ENCODE measurements around the gene SYT9.

DNA sequence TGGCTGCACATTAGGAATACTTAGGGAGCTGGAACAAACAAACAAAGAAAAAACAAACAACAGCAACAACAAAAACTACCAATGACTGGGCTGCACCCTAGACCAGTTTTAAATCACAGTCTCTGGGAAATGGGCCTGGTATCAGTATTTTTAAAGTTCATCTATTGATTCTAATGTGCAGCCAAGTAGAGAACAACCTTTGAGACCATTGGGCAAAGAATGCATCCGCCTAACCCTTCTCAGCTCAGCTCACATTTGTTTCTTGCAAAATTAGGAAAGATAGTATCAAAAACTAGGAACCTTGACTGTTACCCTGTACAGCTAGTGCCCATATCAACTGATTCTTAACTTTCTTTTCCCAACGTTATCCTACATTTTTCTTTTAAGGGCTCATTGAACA is 5.2 kb downstream of the SYT9 start:
- TF ChIP-seq, protein P1, sequence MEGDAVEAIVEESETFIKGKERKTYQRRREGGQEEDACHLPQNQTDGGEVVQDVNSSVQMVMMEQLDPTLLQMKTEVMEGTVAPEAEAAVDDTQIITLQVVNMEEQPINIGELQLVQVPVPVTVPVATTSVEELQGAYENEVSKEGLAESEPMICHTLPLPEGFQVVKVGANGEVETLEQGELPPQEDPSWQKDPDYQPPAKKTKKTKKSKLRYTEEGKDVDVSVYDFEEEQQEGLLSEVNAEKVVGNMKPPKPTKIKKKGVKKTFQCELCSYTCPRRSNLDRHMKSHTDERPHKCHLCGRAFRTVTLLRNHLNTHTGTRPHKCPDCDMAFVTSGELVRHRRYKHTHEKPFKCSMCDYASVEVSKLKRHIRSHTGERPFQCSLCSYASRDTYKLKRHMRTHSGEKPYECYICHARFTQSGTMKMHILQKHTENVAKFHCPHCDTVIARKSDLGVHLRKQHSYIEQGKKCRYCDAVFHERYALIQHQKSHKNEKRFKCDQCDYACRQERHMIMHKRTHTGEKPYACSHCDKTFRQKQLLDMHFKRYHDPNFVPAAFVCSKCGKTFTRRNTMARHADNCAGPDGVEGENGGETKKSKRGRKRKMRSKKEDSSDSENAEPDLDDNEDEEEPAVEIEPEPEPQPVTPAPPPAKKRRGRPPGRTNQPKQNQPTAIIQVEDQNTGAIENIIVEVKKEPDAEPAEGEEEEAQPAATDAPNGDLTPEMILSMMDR (IDR thresholded peaks at IDR 0.05 in 8 of 11, conservative IDR thresholded peaks at IDR 0.05 in 3 of 11) = no peak
- no peak for TF ChIP-seq POLR2A (IDR thresholded peaks at IDR 0.05)
